COLO668 (cell line): Measurements from ENCODE around the gene TRDN.
A peak's percentile ranks its signal among the peaks of the same experiment; 100 is the strongest.

ENCODE experiments used
- DNase-seq: peaks from one replicate; lab custom pipeline; 2025; ENCODE audit not compliant: unreplicated experiment; lab: John Stamatoyannopoulos, UW

The TRDN gene

GRCh38 chr6:123417535-123417934 lies 219.2 kb downstream of the TRDN start:
- DNase-seq: no peak

GRCh38 chr6:123415844-123416468 lies 220.8 kb downstream of the TRDN start:
- DNase-seq: peak; percentile 43

GRCh38 chr6:123404975-123405374 lies 231.8 kb downstream of the TRDN start:
- DNase-seq: no peak

- DNase-seq: no peak
These were observed 234.7 kb downstream of the TRDN start for GRCh38 chr6:123402052-123402451.

- no peak for DNase-seq
These were observed 238.7 kb downstream of the TRDN start for GRCh38 chr6:123398072-123398471.

GRCh38 chr6:123393331-123393730 lies 243.4 kb downstream of the TRDN start:
- DNase-seq: no peak

GRCh38 chr6:123383718-123384117 lies 253.0 kb downstream of the TRDN start:
- DNase-seq: no peak

- DNase-seq: peak; percentile 8
These were observed 256.5 kb downstream of the TRDN start for GRCh38 chr6:123380257-123380656.

- no peak for DNase-seq
These were observed 264.0 kb downstream of the TRDN start for GRCh38 chr6:123372737-123373136.

- no peak for DNase-seq
These were observed 272.8 kb downstream of the TRDN start for GRCh38 chr6:123363912-123364311.

- no peak for DNase-seq
These were observed 276.4 kb downstream of the TRDN start for GRCh38 chr6:123360359-123360758.

- DNase-seq: no peak
These were observed 284.0 kb downstream of the TRDN start for GRCh38 chr6:123352705-123353104.

GRCh38 chr6:123352279-123352678 lies 284.5 kb downstream of the TRDN start:
- DNase-seq: no peak

GRCh38 chr6:123343836-123344235 lies 292.9 kb downstream of the TRDN start:
- no peak for DNase-seq

GRCh38 chr6:123338394-123338793 lies 298.4 kb downstream of the TRDN start:
- peak; percentile 45 for DNase-seq

GRCh38 chr6:123333000-123333756 lies 303.6 kb downstream of the TRDN start:
- DNase-seq: no peak

GRCh38 chr6:123332070-123332469 lies 304.7 kb downstream of the TRDN start:
- no peak for DNase-seq

GRCh38 chr6:123329337-123329736 lies 307.4 kb downstream of the TRDN start:
- DNase-seq: no peak

- DNase-seq: no peak
These were observed 313.1 kb downstream of the TRDN start for GRCh38 chr6:123323452-123324329.

- no peak for DNase-seq
These were observed 315.7 kb downstream of the TRDN start for GRCh38 chr6:123321020-123321419.

GRCh38 chr6:123316733-123317323 lies 319.9 kb downstream of the TRDN start:
- DNase-seq: no peak
